ENCODE results near the gene COX14. TPM values are rescaled to one million over a fixed set of nuclear protein-coding genes. Genes with fewer than 3 reads are reported as not detected.
A peak's percentile ranks its signal among the peaks of the same experiment; 100 is the strongest.
"Not testable (repeated sequence)": the region's sequence is repeated elsewhere in the genome, so short reads cannot be mapped to it uniquely, and the experiment has no call there.

Gene COX14
- polyA plus RNA-seq, 4 donors, result 35.6 to 54.2 (median 52.2) TPM

GRCh38 chr12:50151047-50151687 lies 39.1 kb downstream of the COX14 start:
- no peak for DNase-seq (ENCODE audit: low read depth in 4 of 4, low spot score in 3 of 4)

- DNase-seq (ENCODE audit: low read depth in 4 of 4, low spot score in 3 of 4), result not testable (repeated sequence)
Measured at GRCh38 chr12:50154947-50155346, 42.9 kb downstream of the COX14 start.

- DNase-seq (ENCODE audit: low read depth in 4 of 4, low spot score in 3 of 4), result no peak
Measured at GRCh38 chr12:50156641-50157040, 44.6 kb downstream of the COX14 start.

GRCh38 chr12:50157259-50157658 lies 45.2 kb downstream of the COX14 start:
- DNase-seq (ENCODE audit: low read depth in 4 of 4, low spot score in 3 of 4), result no peak

- DNase-seq (ENCODE audit: low read depth in 4 of 4, low spot score in 3 of 4), result no peak
Measured at GRCh38 chr12:50160643-50161042, 48.6 kb downstream of the COX14 start.

- DNase-seq (ENCODE audit: low read depth in 4 of 4, low spot score in 3 of 4), result no peak
Measured at GRCh38 chr12:50162230-50162629, 50.2 kb downstream of the COX14 start.

- DNase-seq (ENCODE audit: low read depth in 4 of 4, low spot score in 3 of 4), result no peak
Measured at GRCh38 chr12:50164963-50165362, 52.9 kb downstream of the COX14 start.

- no peak for DNase-seq (ENCODE audit: low read depth in 4 of 4, low spot score in 3 of 4)
Measured at GRCh38 chr12:50166799-50167048, 54.7 kb downstream of the COX14 start.

- DNase-seq (ENCODE audit: low read depth in 4 of 4, low spot score in 3 of 4), result peak; percentile 94 to 97 (median 96)
Measured at GRCh38 chr12:50167049-50167828, 55.2 kb downstream of the COX14 start, which contains the start of gene CERS5. Gene CERS5 (minus strand): TSS chr12:50167369. CDS start chr12:50167297, 72 bp downstream.

Other genes with a start within 250 kb of the COX14 start
- 10 to 100 TPM in 1 of 4 donors, 1 to 10 TPM in 3; 3.3 to 35.7 (median 3.9) TPM for gene FAIM2, start 208.3 kb upstream of the COX14 start, polyA plus RNA-seq (ENCODE audit: insufficient read length in 4 of 4)
- gene AQP2, start 161.5 kb upstream of the COX14 start, polyA plus RNA-seq (ENCODE audit: insufficient read length in 4 of 4), result 100 to 1,000 TPM in 3 of 4 donors, under 1 TPM in 1; 0.76 to 242 (median 119) TPM
- 1 to 10 TPM; 2.0 to 6.8 (median 3.4) TPM for gene AQP5, start 150.4 kb upstream of the COX14 start, polyA plus RNA-seq (ENCODE audit: insufficient read length in 4 of 4)
- gene AQP6, start 139.3 kb upstream of the COX14 start, polyA plus RNA-seq (ENCODE audit: insufficient read length in 4 of 4), result 10 to 100 TPM in 3 of 4 donors, under 1 TPM in 1; 0.94 to 19.2 (median 16.6) TPM
- 10 to 100 TPM; 45.4 to 50.4 (median 49.6) TPM for gene RACGAP1, start 86.7 kb upstream of the COX14 start, polyA plus RNA-seq (ENCODE audit: insufficient read length in 4 of 4)
- gene ASIC1, start 54.6 kb upstream of the COX14 start, polyA plus RNA-seq (ENCODE audit: insufficient read length in 4 of 4), result 10 to 100 TPM in 1 of 4 donors, 1 to 10 TPM in 3; 4.3 to 21.4 (median 4.9) TPM
- 100 to 1,000 TPM; 102 to 183 (median 175) TPM for gene SMARCD1, start 26.9 kb upstream of the COX14 start, polyA plus RNA-seq (ENCODE audit: insufficient read length in 4 of 4)
- 10 to 100 TPM in 3 of 4 donors, 1 to 10 TPM in 1; 1.5 to 72.2 (median 46.0) TPM for gene GPD1, start 8.2 kb upstream of the COX14 start, polyA plus RNA-seq (ENCODE audit: insufficient read length in 4 of 4)
- 10 to 100 TPM; 66.2 to 82.3 (median 75.8) TPM for gene CERS5, start 55.1 kb downstream of the COX14 start, polyA plus RNA-seq (ENCODE audit: insufficient read length in 4 of 4)
- gene LIMA1, start 171.3 kb downstream of the COX14 start, polyA plus RNA-seq (ENCODE audit: insufficient read length in 4 of 4), result 100 to 1,000 TPM in 2 of 4 donors, 10 to 100 TPM in 2; 85.0 to 124 (median 100) TPM